CD4-positive, alpha-beta memory T cell (primary cell): ENCODE measurements around the gene RNF38. TPM values are rescaled to one million over a fixed set of nuclear protein-coding genes. Genes with fewer than 3 reads are reported as not detected.

Experiments
- CTCF ChIA-PET: fragments of 350-600 bp; sonication (Branson Sonifier 250); formaldehyde crosslinking; loops from one replicate; lab custom pipeline; 2021; ENCODE audit warnings: inconsistent platforms; ENCODE audit not compliant: partially characterized antibody; lab: Charles Lee
- POLR2A ChIA-PET: fragments of 350-600 bp; sonication (Branson Sonifier 250); formaldehyde crosslinking; loops from one replicate; lab custom pipeline; 2021; ENCODE audit not compliant: partially characterized antibody; lab: Charles Lee
- DNase-seq, 5 donors: peaks; one replicate each; pipeline versions ENCODE4 v3.0.0 to v3.0.0-alpha.2; 2020 to 2022; ENCODE audit warnings: mixed read lengths in 1 of 5
- H3K27ac ChIP-seq: one replicate; pipeline ENCODE4 v1.7.0; 2013; ENCODE audit warnings: low read depth, low read length
- H3K27me3 ChIP-seq: 2 replicates; pipeline ENCODE4 v1.7.0; 2013; ENCODE audit warnings: mild to moderate bottlenecking, low read length, moderate library complexity; ENCODE audit not compliant: insufficient read depth
- H3K36me3 ChIP-seq: 2 replicates; pipeline ENCODE4 v1.7.0; 2013; ENCODE audit warnings: mild to moderate bottlenecking, low read length, moderate library complexity; ENCODE audit not compliant: insufficient read depth
- H3K4me1 ChIP-seq: 2 replicates; pipeline ENCODE4 v1.7.0; 2013; ENCODE audit warnings: mild to moderate bottlenecking, low read length, moderate library complexity; ENCODE audit not compliant: insufficient read depth
- H3K4me3 ChIP-seq, 2 donors: one replicate each; pipeline ENCODE4 v1.7.0; 2013; ENCODE audit warnings: low read length in 2 of 2, mild to moderate bottlenecking in 1 of 2
- H3K9me3 ChIP-seq, 2 donors: one replicate each; pipeline ENCODE4 v1.7.0; 2013; ENCODE audit warnings: low read length in 2 of 2, control low read depth in 1 of 2; ENCODE audit not compliant: control insufficient read depth in 1 of 2
- H3K27ac Mint-ChIP-seq, 7 donors: one replicate each; pipeline ENCODE4 v1.8.0; 2020 to 2021; ENCODE audit warnings: mixed read lengths in 7 of 7, mild to moderate bottlenecking in 6 of 7, inconsistent platforms in 3 of 7, moderate library complexity in 3 of 7
- H3K27me3 Mint-ChIP-seq, 2 donors: one replicate each; pipeline ENCODE4 v1.8.0; 2020 to 2021; ENCODE audit warnings: mixed read lengths in 2 of 2
- H3K36me3 Mint-ChIP-seq, 2 donors: one replicate each; pipeline ENCODE4 v1.8.0; 2020 to 2021; ENCODE audit warnings: mixed read lengths in 2 of 2, inconsistent platforms in 1 of 2, mild to moderate bottlenecking in 1 of 2
- H3K4me1 Mint-ChIP-seq, 4 donors: one replicate each; pipeline ENCODE4 v1.8.0; 2020 to 2021; ENCODE audit warnings: mixed read lengths in 4 of 4, mild to moderate bottlenecking in 1 of 4
- H3K4me3 Mint-ChIP-seq, 8 donors: one replicate each; pipeline ENCODE4 v1.8.0; 2020 to 2021; ENCODE audit warnings: mixed read lengths in 8 of 8, mild to moderate bottlenecking in 7 of 8, moderate library complexity in 6 of 8, inconsistent platforms in 3 of 8
- H3K9me3 Mint-ChIP-seq, 8 donors: one replicate each; pipeline ENCODE4 v1.8.0; 2020 to 2021; ENCODE audit warnings: mixed read lengths in 8 of 8, mild to moderate bottlenecking in 5 of 8, inconsistent platforms in 3 of 8, moderate library complexity in 1 of 8
- intact Hi-C: fragments of 100-400 bp; cut with micrococcal nuclease; formaldehyde crosslinking; loops from one replicate; pipeline ENCODE4 v1.15.1; 2023
- polyA plus RNA-seq, 2 donors: library from polyadenylated mRNA; unstranded; fragments of 300-500 nt; fragmentation: Illumina TruSeq; gene quantifications; one replicate each; pipeline ENCODE4 v1.2.3, GENCODE V29; 2021
- total RNA-seq, 2 experiments: library from RNA; stranded (reverse); gene quantifications; one replicate each; pipeline ENCODE4 v1.2.3, GENCODE V29; 2021

The RNF38 gene
- total and polyA plus RNA-seq, 4 experiments from 2014 or later: 16.5 to 78.3 (median 55.4) TPM

DNA sequence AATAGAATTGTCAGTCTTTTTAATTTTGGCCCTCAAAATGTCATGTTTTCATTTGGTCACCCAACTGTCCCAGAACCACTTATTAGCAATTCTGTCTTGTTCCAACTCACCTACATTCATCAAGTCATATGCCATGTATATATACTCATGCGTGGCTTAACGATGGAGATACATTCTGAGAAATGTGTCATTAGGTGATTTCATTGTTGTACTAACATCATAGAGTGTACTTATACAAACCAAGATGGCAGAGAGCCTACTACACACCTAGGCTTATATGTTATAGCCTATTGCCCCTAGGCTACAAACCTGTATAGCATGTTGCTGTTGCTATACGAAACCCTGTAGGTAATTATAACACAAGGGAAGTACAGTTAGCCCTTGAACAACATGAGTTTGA, 36.6 kb downstream of the RNF38 start:
- Mint-ChIP-seq H3K9me3 (peaks cover 0 to 4% (median 0%) of the 10 kb centered on the region in 8 donors), H3K4me1 (peaks cover 0 to 12% (median 6%) of the 10 kb centered on the region in 4 donors), H3K27me3 (no peaks in the 10 kb centered on the region), H3K36me3 (peaks cover 12 to 46% of the 10 kb centered on the region in 2 donors), H3K27ac (no peak overlapping the region), H3K4me3 (no peak overlapping the region)
- no peaks in the 10 kb centered on the region for H3K9me3 ChIP-seq
- intact Hi-C loops: no loop called here
- no peaks in the 10 kb centered on the region for H3K27me3 ChIP-seq
- peaks cover 19% of the 10 kb centered on the region for H3K36me3 ChIP-seq
- ChIA-PET CTCF (no interaction called here), POLR2A (no interaction called here)
- no peak for DNase-seq
- no peak overlapping the region for H3K4me3 ChIP-seq
- H3K4me1 ChIP-seq: no peaks in the 10 kb centered on the region
- H3K27ac ChIP-seq: no peak overlapping the region

DNA sequence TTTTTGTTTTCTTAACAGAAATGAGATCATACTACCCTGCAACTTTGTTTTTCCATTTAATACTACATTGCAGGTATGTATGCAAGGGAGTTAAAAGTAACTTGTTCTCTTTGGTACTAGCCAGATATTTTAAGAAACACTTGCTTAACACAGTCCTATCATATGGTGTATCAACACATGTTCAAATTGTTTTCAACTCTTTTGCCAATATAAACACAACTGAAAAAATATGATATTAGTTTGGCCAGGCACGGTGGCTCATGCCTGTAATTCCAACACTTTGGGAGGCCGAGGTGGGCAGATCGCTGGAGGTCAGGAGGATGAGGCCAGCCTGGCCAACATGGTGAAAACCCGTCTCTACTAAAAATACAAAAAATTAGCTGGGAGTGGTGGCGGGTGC, 41.6 kb downstream of the RNF38 start:
- intact Hi-C loops: no loop called here
- H3K27ac Mint-ChIP-seq: peak overlapping the region in 2 of 7 donors; percentile 14 to 35

DNA sequence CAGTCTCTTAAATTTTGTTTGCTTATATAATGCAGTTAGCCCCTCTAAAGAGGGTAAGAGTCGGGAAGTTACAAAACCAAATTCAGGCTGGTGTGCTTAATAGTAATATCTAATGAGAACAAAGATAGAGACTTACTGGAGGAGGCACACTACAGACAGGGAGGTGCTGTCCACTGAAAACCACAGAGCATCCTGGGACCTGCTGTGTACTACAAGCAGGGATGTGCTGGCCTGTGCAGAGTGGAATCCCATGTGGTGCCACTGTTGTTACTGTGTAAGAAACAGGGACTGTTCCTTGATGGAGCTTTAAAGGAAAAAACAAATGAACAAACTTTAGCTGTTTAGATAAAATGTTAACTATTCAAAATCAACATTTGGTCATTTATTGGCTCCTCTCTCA, 42.4 kb downstream of the RNF38 start:
- no peak for DNase-seq
- H3K27ac ChIP-seq: no peak overlapping the region
- peaks cover 21% of the 10 kb centered on the region for H3K36me3 ChIP-seq
- H3K9me3 ChIP-seq: no peaks in the 10 kb centered on the region
- Mint-ChIP-seq H3K4me3 (no peak overlapping the region), H3K9me3 (peaks cover 0 to 4% (median 0%) of the 10 kb centered on the region in 8 donors), H3K27ac (peak overlapping the region in 3 of 7 donors; percentile 18 to 43 (median 41)), H3K4me1 (peaks cover 4 to 14% (median 5%) of the 10 kb centered on the region in 4 donors), H3K36me3 (peaks cover 21 to 59% of the 10 kb centered on the region in 2 donors), H3K27me3 (no peaks in the 10 kb centered on the region)
- no peak overlapping the region for H3K4me3 ChIP-seq
- POLR2A ChIA-PET: interaction anchor here (1.0 kb wide), 1 partner anchor 10 kb away, joined by 3 read pairs; no protein-coding TSS in a partner anchor
- H3K4me1 ChIP-seq: no peaks in the 10 kb centered on the region
- CTCF ChIA-PET: no interaction called here
- intact Hi-C loops: no loop called here
- no peaks in the 10 kb centered on the region for H3K27me3 ChIP-seq

More for the DNA sequence above, 41.6 kb downstream of the RNF38 start:
- H3K36me3 ChIP-seq: peaks cover 18% of the 10 kb centered on the region
- H3K4me3 Mint-ChIP-seq: no peak overlapping the region
- DNase-seq: no peak
- ChIA-PET CTCF (no interaction called here), POLR2A (no interaction called here)
- H3K4me1 ChIP-seq: no peaks in the 10 kb centered on the region
- peaks cover 0 to 4% (median 0%) of the 10 kb centered on the region in 8 donors for H3K9me3 Mint-ChIP-seq
- no peak overlapping the region for H3K4me3 ChIP-seq
- peaks cover 4 to 22% (median 6%) of the 10 kb centered on the region in 4 donors for H3K4me1 Mint-ChIP-seq
- no peaks in the 10 kb centered on the region for H3K27me3 Mint-ChIP-seq
- no peak overlapping the region for H3K27ac ChIP-seq
- peaks cover 15 to 61% of the 10 kb centered on the region in 2 donors for H3K36me3 Mint-ChIP-seq
- H3K9me3 ChIP-seq: no peaks in the 10 kb centered on the region
- H3K27me3 ChIP-seq: no peaks in the 10 kb centered on the region

DNA sequence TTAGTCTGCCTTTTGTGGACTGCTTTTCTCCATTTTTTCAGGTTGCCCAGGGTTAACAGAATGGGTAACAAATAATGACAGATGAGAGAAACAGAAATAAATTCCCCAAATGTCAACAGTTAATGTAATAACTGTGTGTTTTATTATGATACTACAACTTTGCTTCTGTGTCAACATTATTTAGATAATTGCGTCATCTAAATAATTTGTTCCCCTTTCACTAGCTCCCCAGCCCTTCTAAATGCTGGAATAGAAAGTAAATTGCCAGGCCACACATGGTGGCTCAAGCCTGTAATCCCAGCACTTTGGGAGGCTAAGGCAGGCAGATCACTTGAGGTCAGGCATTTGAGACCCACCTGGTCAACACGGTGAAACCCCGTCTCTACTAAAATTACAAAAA, 53.5 kb downstream of the RNF38 start:
- POLR2A ChIA-PET: no interaction called here
- no peaks in the 10 kb centered on the region for H3K27me3 Mint-ChIP-seq
- peaks cover 63% of the 10 kb centered on the region for H3K36me3 ChIP-seq
- peaks cover 0 to 4% (median 0%) of the 10 kb centered on the region in 8 donors for H3K9me3 Mint-ChIP-seq
- H3K9me3 ChIP-seq: no peaks in the 10 kb centered on the region
- no peak overlapping the region for H3K4me3 ChIP-seq
- H3K27ac ChIP-seq: no peak overlapping the region
- intact Hi-C loops: no loop called here
- H3K36me3 Mint-ChIP-seq: peaks cover 53 to 83% of the 10 kb centered on the region in 2 donors
- no peak for DNase-seq
- peaks cover 0 to 5% (median under 1%) of the 10 kb centered on the region in 4 donors for H3K4me1 Mint-ChIP-seq
- H3K27me3 ChIP-seq: no peaks in the 10 kb centered on the region
- no peaks in the 10 kb centered on the region for H3K4me1 ChIP-seq
- no peak overlapping the region for H3K4me3 Mint-ChIP-seq
- H3K27ac Mint-ChIP-seq: peak overlapping the region in 2 of 7 donors; percentile 24 to 75
- CTCF ChIA-PET: no interaction called here

DNA sequence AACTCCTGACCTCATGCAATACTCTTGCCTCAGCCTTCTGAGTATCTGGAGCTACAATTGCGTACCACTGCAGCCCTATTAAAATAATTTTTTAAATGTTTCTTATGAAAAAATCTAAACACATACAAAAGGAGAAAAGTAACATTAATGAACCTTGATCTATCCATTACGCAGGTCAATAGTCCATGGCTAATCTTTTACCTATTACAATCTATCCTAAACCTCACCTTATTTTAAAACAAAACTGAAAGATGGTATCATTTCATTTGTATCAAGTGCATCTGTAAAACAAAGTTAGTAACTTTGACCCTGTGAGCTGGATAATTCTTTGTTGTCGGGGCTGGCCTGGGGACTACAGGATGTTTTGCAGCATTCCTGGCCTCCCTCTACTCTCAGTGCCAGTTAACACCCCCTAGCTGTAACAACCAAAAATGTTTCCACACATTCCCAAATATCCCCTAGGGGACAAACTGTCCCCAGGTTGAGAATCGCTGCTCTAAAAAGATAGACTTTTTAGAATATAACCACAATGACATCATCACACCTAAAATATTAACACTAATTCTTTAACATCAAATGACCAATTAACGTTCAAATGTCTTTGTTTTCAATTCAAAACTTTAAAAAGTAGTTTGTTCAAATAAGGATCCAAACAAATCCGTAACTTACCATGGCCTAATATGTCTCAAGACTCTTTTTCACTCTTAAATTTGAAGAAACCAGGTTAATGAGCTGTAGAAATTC, 54.8 kb downstream of the RNF38 start:
- Mint-ChIP-seq H3K4me3 (no peak overlapping the region), H3K27ac (peak overlapping the region in 2 of 7 donors; percentile 51 to 66)

DNA sequence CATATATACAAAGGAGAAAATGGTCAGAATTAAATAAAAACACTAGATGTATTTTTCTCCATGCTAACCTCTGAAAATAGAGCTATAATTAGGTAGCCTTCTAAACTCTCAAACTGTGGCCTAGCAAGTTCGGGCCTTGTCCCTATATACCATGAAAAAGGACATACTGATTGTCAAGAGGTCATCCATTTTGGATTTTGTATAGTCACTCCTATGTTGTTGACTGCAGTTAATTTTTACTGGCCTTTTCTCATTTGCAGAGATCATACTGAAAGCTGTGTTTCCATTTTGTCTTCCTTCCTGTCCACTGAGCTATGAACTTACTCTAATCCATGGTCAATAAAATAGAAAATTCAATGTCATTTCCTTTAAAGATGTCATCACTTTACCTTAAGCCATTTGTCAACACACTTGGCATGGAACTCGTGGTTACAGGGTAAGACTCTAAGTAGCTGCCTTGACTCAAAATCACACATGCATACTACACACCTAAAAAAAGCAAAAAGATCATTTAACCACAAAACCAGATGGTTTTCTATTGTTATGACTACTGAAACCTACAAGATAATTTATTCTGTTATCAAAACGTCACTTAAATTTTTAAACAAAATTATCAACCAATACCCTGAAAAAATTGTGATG, 58.0 kb downstream of the RNF38 start:
- no peaks in the 10 kb centered on the region for H3K4me1 ChIP-seq
- H3K27me3 ChIP-seq: no peaks in the 10 kb centered on the region
- Mint-ChIP-seq H3K27me3 (no peaks in the 10 kb centered on the region), H3K4me1 (peaks cover 0 to 3% (median 0%) of the 10 kb centered on the region in 4 donors), H3K27ac (peak overlapping the region in 3 of 7 donors; percentile 55 to 63 (median 60)), H3K36me3 (peaks cover 51 to 81% of the 10 kb centered on the region in 2 donors), H3K9me3 (peaks cover 0 to 4% (median 0%) of the 10 kb centered on the region in 8 donors), H3K4me3 (no peak overlapping the region)
- DNase-seq: no peak
- intact Hi-C loops: no loop called here
- H3K36me3 ChIP-seq: peaks cover 57% of the 10 kb centered on the region
- ChIA-PET CTCF (interaction anchor here (0.6 to 4.1 kb wide), 2 partner anchors 11 to 87 kb away, joined by 3 to 26 read pairs; no protein-coding TSS in a partner anchor), POLR2A (interaction anchor here (0.7 kb wide), 1 partner anchor 227 kb away, joined by 3 read pairs; no protein-coding TSS in a partner anchor)
- no peak overlapping the region for H3K27ac ChIP-seq
- H3K4me3 ChIP-seq: no peak overlapping the region
- H3K9me3 ChIP-seq: no peaks in the 10 kb centered on the region

More for the DNA sequence above, 54.8 kb downstream of the RNF38 start:
- Histone ChIP-seq H3K4me1 (no peaks in the 10 kb centered on the region), H3K4me3 (no peak overlapping the region), H3K36me3 (peaks cover 59% of the 10 kb centered on the region), H3K27me3 (no peaks in the 10 kb centered on the region), H3K9me3 (no peaks in the 10 kb centered on the region), H3K27ac (no peak overlapping the region)
- Mint-ChIP-seq H3K36me3 (peaks cover 47 to 79% of the 10 kb centered on the region in 2 donors), H3K4me1 (peaks cover 0 to 5% (median 0%) of the 10 kb centered on the region in 4 donors), H3K9me3 (peaks cover 0 to 4% (median 0%) of the 10 kb centered on the region in 8 donors), H3K27me3 (no peaks in the 10 kb centered on the region)
- POLR2A ChIA-PET: no interaction called here
- CTCF ChIA-PET: interaction anchor here (1.4 to 4.1 kb wide), 2 partner anchors 14 to 20 kb away, joined by 3 to 26 read pairs; no protein-coding TSS in a partner anchor
- intact Hi-C loops: no loop called here
- no peak for DNase-seq

DNA sequence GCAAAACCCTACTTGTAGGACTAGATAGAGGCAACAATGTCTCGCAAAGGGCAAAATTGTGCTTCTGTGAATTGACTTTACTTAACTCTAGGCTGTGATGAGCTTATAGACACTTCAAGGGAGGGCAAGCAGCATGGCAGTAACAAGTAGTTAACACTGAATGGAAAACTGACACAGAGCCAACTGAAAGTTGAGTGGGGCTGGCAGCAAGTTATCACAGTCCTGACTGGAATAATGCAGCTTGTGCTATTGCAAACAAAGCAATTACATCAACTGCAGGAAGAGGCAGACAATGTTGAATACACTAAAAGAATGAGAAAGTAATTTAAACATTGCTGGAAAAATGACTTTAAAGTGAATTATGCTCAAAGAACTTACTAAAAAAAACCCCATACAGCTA, 62.2 kb downstream of the RNF38 start:
- Histone ChIP-seq H3K4me3 (no peak overlapping the region), H3K36me3 (peaks cover 40% of the 10 kb centered on the region), H3K9me3 (no peaks in the 10 kb centered on the region), H3K27ac (no peak overlapping the region), H3K27me3 (no peaks in the 10 kb centered on the region), H3K4me1 (no peaks in the 10 kb centered on the region)
- no peaks in the 10 kb centered on the region for H3K9me3 Mint-ChIP-seq
- H3K27ac Mint-ChIP-seq: peak overlapping the region in 1 of 7 donors; percentile 16
- no peak overlapping the region for H3K4me3 Mint-ChIP-seq
- H3K27me3 Mint-ChIP-seq: no peaks in the 10 kb centered on the region
- no peak for DNase-seq
- ChIA-PET CTCF (interaction anchor here (5.0 kb wide), 1 partner anchor 9 kb away, joined by 36 read pairs; no protein-coding TSS in a partner anchor), POLR2A (no interaction called here)
- peaks cover 41 to 64% of the 10 kb centered on the region in 2 donors for H3K36me3 Mint-ChIP-seq
- intact Hi-C loops: loop anchor here (10.0 kb wide), 1 partner anchor 383 kb away; the partner anchor contains the start of gene OR2S2
- H3K4me1 Mint-ChIP-seq: no peaks in the 10 kb centered on the region
